Measurements from ENCODE around the gene EBLN2.
"Not testable (repeated sequence)": the region's sequence is repeated elsewhere in the genome, so short reads cannot be mapped to it uniquely, and the experiment has no call there.

The EBLN2 gene

GRCh38 chr3:73066243-73066642 lies 4.8 kb downstream of the EBLN2 start:
- not testable (repeated sequence) for DNase-seq

DNA sequence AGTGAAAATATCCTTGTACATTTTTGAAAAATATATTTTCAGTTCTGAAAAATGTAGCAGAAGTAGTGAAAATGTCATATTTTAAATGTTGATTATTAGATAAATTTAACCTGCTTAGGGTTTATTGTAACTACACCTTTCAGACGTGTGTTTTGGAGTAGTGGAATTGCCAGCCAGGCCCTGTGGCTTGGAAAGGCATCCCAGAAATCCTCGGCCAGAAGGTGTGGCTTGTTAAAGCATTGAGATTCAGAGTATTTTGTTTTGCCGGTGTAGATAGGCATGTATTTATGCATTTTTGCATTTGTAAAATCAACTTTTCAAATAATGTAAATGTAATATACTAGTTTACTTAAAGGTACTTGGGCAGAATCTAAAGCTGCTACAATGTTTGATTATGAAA lies 7.0 kb downstream of the EBLN2 start:
- no peak for DNase-seq

DNA sequence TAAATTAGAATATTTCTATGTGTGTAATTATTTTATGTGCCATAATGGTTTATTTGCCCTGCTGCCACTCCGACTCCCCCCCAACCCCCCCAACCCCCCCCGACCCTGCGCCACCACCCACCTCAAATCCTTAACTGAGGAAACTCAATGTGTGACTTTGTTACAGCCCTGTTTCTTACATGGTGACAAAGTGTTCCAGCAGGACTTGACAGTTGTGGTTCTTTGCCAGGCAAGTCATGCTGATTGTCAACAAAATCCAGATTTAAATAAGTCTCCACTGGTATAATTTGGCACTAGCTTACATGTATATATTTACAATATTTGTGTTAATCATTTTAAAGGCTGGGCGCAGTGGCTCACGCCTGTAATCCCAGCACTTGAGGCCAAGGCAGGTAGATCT lies 7.7 kb downstream of the EBLN2 start:
- no peak for DNase-seq

GRCh38 chr3:73069775-73070444 lies 8.5 kb downstream of the EBLN2 start:
- no peak for DNase-seq

DNA sequence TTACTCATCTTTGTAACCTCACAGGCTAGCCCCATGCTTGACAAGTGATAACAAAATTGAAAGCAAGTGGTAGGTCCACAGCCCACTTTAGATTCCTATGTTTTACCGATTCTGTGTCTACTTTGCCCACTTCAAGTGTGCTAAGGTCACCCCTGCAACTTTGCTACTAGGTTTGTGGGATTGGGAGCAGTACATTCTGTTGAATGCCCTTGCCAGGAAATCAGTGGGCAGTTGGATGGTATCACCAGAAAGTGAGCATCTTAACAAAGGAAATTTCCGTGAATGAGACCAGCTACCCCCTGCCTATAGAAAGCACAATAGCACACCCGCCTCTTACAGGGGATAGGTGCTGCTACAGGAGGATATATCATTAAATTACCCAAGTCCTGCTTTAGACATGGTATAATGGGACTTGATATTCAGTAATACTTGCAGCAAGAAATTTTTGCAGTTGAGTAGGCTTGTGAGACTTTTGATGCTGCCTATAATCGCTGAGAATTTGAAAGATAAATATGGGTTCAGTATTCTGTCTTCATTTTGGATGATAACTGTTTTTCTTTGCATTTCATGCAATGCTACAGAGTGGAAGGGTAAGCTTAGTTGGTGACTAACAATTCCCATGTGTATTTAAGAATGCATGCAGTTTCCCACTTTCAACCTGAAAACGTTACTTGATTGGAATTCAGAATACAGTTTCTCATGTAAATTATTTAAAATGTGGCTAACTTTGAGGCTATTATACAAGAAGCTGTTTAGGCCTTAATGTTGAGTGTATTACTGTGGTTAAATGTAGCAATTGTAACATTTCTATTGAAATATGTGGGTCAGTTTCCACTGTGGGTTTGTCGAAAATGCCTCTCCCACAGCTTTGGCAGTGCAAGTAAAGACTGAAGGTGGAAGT lies 9.5 kb downstream of the EBLN2 start:
- no peak for DNase-seq

GRCh38 chr3:73071952-73072351 lies 10.5 kb downstream of the EBLN2 start:
- DNase-seq = no peak

GRCh38 chr3:73072634-73073033 lies 11.2 kb downstream of the EBLN2 start:
- no peak for DNase-seq

GRCh38 chr3:73073091-73073707 lies 11.7 kb downstream of the EBLN2 start:
- DNase-seq = no peak

GRCh38 chr3:73074781-73075180 lies 13.3 kb downstream of the EBLN2 start:
- no peak for DNase-seq

DNA sequence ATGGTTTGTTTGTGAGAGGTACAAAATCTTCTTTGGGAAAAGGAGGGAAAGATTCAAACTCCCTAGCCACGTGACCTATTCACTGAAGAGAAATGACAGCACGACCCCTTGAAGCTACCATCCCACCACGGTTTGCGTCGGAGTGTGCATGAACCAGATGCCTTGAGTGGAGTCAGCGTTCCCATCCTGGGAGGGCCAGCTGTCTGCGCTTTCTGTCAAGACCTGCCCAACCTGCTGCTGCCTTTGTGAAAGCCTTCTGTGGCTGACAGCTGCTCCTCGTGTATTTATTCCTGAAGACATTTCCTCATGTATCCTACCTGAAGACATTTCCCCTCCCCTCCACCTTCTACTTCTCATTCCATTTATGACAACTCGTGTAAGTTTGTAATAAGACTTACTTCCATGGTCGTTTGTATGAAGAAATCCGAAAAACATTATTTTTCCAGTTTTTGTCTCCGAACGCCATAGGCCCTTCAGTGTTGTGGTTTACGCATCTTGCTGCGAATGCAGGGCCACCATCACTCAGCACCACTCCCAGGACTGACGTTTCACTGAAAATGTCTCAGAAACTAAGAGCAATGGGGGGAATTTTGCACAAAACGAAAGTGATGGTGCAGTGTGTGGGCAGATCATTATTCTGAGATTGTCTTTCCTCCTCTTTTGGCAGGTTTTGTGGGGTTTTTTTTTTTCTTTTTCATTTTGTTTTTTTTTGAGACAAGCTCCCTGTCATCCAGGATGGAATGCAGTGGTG lies 18.9 kb downstream of the EBLN2 start:
- no peak for DNase-seq

GRCh38 chr3:73081140-73081539 lies 19.7 kb downstream of the EBLN2 start:
- no peak for DNase-seq

- DNase-seq = no peak
Measured at GRCh38 chr3:73084170-73084569, 22.7 kb downstream of the EBLN2 start.

GRCh38 chr3:73086071-73086494 lies 24.6 kb downstream of the EBLN2 start:
- peak in 1 of 2 experiments; percentile 38 for DNase-seq

DNA sequence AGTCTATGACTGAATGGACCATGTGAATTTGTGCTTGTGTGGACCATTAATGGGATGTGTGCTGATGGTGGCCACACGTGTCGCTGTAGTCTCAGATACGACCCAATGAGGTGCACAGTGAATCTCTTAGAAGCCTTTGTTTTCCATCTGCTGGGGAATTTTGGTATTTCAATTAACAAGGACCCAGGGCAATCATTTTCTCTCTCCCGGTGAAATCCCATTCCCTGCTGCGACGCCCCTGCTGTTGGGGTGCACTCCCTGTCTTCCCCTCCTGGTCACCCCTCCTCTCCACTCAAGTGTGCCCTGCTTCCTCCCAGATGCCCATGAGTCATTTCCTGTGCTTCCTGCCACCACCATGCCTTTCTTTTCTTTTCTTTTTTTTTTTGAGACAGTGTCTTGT lies 32.7 kb downstream of the EBLN2 start:
- DNase-seq = no peak

DNA sequence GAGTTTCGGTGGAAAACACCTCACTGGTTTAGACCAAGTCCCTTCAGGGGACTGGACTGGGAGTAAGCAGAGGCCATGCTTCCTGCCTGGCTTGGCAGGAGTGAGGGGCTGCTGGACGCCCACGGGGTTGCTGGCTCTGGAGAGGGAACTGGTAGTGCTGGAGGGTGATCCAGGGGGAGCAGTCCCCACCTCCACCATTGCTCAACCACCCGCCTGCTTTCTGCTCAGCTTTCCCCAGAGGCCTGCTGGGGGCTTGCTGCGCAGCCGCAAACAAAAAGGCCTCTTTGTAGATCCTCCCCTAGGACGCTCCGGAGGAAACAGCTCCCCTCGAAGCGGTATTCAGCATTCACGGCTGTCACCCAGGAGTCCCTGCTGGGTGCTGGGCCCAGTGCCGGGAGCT lies 33.5 kb downstream of the EBLN2 start:
- no peak for DNase-seq

DNA sequence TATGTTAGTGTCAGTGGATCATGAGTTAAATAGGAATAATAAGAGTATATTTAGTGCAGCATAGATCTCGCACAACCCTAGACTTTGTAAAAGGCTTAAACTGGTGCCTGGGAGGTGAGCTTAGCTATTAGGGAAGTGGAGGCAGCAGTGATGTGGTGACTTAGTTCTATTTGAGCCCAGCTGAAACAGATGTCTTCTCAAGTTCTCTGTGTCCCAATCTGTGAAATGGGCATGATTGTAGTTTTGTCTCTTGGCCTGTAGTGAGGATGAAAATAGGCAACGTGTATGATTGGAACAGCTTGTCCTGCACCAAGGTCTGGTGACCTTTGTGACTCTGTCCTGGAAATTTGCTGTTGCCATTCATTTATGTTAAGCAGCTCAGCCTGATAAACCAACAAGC lies 34.7 kb downstream of the EBLN2 start:
- DNase-seq = no peak

DNA sequence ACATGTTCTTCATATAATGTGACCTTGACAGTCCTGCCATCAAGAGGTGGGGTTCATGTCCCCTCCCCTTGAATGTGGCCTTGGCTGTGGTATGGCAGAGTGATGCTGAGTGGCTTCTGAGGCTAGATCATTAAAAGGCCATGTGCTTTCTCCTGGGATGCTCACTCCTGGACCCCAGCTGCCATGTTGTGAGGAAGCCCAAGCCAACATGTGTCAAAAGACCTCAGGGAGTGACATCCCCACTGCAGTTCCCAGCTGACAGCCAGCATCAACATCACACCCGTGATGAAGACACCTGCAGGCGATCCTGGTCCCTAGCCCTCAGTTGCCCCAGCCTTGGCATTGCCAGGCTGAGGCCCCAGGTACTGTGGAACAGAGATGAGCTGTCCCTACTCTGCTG lies 36.6 kb downstream of the EBLN2 start:
- DNase-seq = no peak

DNA sequence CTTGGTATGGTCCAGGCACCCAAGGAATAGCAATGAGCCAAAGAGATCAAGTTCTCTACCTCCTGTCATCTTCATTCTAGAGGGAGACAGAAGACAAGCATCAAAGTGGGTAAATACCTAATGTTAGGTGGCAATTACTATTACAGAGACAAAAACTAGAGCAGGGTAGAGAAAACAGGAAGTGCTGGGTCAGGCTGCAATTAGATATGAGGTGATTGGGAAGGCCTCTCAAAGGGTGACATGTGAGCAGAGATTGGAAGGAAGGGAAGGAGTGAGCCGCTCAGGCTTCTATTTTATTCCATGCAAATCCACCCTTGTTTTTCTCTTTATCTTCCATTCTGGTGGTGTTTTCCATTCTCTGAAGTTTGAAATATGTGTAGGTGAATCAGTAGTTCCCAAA lies 37.4 kb downstream of the EBLN2 start:
- DNase-seq = no peak

DNA sequence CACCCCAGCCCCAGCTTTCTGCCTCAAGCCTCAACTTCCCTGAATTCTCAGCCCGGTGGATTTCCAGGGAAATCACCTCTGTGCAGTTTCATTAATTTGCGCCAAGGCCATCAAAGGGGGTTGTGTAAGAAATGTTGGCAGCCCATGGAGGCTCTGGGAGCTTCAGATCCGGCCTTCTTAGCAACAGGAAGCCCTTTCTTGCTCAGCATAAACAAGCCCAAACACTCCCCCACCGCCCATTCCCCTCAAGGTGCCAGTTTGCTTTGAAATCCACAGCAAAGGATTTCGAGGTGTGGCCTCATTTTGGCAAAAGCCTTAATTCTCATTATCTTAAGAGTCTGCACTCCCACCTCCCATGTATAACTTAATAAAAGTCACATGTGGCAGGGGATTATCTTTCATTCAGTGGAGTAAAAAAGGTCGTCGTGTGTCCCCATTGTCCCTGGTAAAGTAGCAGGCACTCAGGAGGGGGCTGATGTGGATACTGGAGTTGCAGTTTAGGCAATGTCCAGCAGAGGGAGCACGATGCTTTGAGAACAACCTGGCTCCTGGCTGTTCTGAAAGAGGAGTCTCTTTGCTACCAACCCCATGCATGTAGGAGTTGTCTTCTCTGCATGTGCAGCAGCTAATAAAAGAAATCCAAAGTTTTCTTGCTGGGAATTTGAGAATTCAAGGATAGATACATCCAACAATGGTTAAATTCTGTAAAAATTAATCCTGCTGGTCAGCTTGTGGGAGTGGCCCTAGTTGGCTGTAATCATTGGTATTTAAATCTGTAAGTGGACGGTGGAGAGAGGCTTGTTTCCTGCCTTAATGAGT lies 39.5 kb downstream of the EBLN2 start:
- DNase-seq = peak; percentile 39 to 84

DNA sequence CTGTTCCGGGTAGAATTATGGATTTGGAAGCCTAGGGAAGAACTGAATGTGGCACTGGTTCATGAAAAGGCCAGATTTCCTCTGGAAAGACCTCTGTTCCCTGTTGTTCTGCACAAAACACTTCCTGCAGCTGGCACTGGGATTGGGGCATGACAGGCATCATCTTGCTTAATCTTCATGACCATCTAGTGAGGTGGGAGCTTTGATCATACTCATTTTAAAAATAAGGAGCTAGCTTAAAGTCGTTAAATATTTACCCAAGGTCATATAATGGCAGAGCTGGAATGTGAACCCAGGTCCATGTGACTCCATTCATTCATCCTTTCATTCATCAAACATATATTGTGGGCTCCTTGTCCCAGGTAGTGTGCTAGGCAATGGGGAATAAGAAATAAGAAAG lies 40.4 kb downstream of the EBLN2 start:
- no peak for DNase-seq

DNA sequence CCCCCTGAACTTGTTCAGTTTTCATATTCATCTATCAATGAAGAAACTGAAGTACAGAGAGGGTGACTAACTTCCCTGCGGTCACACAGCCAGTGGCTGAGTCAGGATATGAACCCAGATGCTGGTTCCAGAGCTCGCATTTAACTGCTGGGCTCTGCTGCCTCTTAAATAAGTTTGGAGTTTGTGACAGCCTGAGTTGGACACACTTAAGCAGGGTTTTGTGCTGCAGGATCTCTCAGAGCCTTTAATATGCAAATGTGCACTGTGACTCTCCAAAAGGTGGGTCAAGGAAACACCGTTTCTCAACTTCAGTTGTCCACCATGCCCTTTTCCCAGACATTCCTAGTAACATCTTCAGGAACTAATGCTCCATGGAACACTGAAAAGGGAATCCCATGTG lies 45.8 kb downstream of the EBLN2 start:
- DNase-seq = no peak

DNA sequence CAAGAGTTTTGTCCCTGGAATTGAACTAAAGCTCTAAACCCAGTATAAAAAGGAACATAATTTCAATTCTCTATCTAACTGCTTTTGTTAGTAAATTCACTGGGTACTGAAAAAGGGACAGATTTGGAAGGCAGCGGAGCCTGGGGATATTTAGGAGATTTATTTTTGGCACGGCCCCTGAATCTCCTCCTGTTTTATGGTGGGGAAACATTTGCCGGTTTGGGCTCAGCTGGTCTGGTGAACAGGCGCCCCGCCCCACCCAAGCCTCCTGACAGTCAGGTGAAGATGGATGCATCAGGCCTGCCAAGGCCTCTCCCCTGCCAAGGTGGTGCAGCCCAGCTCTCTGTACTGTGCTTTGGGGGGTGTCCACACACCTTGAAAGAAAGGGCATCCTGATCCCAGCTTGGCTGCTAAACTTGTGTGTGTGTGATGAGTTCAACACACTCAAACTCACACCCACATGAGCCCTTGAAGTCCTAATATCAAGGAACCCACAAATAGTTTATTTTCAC lies 46.3 kb downstream of the EBLN2 start:
- no peak for DNase-seq

All from NCI-H446 (cell line).